HG03108 (cell line): ENCODE results near the gene ENTREP1.

ENCODE experiments used
- ATAC-seq: cut with Tn5 transposase; IDR thresholded peaks from one replicate; pipeline ENCODE4 v1.9.1; 2021; ENCODE audit warnings: moderate library complexity; ENCODE audit not compliant: unreplicated experiment

ENTREP1 gene

GRCh38 chr9:69363191-69363590 is 38.2 kb downstream of the ENTREP1 start:
- no peak for ATAC-seq

- ATAC-seq = no peak
These were observed 39.6 kb downstream of the ENTREP1 start for GRCh38 chr9:69364510-69365150.

- no peak for ATAC-seq
These were observed 45.4 kb downstream of the ENTREP1 start for GRCh38 chr9:69370430-69370829.

- ATAC-seq = no peak
These were observed 46.0 kb downstream of the ENTREP1 start for GRCh38 chr9:69371001-69371400.

DNA sequence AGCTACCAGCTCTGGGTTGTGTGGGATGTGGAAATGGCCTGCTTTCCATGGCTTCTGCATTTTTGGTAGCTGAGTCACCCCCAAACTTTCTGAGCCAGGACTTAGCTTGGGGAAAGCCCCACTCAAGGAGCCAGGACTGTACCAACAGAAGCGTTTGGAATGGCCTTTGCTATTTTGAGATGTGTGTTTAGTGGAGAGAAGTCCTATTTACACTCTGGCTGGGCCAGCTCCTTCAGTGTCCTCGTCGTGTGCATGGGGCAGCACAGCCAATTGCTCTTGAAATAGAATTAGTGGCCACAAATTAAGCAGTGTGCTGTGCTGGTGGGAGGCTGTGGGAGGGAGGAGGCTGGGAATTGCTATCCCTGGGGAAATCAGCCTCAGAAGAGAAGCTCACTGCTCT is 51.6 kb downstream of the ENTREP1 start:
- no peak for ATAC-seq

- ATAC-seq = no peak
These were observed 52.3 kb downstream of the ENTREP1 start for GRCh38 chr9:69377291-69377690.

DNA sequence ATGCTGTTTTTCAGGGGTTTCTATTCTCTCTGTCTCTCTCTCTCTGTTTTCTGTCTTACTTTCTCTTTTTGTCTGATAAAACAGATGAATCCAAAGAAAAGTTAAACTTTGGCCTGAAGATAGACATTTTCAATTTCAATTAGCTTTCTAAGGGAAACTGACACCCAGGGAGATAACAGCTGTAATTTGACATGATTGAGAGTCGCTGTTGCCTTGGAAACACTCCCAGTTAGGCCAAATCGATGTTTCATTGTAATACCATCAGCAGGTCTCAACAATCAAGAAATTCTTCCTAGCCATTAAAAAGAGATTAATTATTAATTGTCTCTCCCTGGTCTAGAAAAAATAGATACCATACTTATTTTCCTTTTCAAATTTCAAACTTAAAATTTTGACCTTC is 53.0 kb downstream of the ENTREP1 start:
- no peak for ATAC-seq

DNA sequence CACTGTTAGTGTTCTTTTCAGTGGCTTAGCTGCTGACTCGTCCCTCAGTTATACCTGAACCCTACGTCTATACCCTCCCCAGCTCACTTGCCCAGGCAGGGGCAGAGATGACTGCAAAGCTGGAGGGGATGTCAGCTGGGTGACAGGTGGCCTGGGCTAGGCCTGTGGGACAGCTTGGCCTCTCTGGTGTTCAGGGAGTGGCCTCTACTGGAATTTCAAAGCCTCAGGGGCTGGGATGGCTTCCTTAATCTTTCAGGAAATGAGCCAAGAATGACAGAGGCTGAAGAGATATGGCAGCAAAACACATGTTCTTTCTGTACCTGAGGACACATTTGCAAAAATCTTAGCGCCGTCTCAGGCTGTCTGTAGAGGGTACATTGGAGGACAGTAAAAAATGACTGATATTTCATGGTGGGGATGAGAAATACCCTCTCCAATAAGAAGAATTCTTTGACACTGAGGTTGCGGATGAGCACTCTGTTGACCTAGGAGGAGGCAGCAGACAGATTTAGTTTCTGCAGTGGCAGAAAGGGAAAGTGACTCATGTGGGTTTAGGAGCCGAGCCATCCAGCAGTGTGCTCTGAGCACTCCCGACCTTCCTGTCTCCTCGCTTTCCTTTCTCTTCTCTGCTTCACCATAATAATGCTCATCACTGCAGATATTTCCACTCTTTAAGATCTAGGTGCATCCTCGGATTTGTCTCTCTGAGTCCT is 54.4 kb downstream of the ENTREP1 start:
- ATAC-seq = no peak

GRCh38 chr9:69380301-69380700 is 55.3 kb downstream of the ENTREP1 start:
- ATAC-seq = no peak

DNA sequence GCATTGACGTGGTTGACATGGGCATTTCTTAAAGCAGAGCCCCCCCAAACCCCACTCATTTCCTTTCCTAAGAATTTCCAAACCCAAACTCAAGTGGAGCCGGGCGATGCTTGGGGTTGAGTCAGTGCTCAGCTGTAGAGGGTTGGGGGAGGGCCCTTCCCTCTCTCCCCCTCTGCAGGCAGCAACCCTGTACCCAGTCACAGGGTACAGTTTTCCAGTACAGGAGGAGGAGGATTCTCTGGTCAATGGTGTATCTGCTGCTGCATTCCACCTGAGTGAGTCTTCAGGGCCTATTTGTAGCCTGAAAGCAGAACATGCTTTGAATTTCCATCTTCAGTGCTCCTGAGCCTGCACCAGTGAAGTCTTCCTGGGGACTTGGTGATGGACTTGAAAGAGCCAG is 55.8 kb downstream of the ENTREP1 start:
- ATAC-seq = no peak

GRCh38 chr9:69382135-69382534 is 57.1 kb downstream of the ENTREP1 start:
- no peak for ATAC-seq

DNA sequence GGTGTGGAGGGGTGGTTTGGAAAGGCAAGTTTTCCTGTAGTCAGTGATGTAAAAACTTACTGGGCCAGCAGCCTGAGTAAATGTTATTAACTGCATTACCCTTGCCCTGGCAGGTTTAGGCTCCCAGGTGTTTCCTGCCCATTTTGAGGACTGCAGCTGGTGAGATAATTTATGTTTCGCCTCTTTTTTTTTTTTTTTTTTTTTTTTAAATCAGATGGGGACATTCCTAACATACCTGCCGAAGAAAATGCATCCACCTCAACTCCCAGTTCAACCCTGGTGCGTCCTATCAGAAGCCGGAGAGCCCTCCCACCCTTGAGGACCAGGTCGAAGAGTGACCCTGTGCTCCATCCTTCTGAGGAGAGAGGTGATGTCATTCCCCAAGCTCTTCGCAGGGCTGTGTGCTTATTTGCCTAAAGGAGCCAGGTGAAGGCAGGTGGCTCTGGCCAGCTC is 60.6 kb downstream of the ENTREP1 start:
- ATAC-seq = no peak

DNA sequence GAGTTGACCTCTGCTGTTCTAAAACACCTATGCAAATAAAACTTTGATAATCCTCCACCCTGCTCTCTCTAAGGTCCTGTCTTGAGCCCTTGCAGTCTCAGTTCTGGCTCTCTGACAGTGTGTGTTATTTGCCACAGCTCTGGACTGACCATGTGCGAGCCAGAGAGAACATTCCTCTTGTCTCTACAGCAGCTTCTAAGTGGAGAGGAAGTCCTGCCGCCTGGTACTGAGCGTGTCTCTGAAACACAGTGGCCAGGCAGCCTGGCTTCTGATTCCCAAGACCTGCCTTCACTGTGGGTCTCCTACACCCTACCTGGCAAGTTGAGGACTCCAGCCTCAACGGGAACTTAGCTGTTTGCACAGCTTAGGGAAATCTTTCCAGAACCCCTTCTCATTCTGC is 61.6 kb downstream of the ENTREP1 start:
- ATAC-seq = no peak

DNA sequence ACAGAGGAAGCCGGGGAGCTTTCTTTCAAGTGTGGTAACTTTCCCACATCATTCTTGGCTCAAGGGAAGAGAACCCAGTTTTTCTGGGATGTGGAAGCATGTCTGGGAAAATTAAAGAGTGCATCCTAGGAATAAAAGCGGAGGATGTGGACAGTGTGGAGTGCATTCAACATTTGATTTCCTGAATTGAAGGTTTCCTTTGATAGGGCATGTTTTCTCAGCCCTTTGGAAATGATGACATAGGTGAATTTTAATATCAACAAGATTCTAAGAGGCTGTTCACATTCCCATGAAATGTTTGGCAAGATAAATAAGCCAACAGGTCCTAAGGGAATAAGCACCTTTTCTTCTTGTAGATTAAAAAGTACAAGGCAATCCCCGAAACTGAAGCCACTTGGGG is 63.6 kb downstream of the ENTREP1 start:
- no peak for ATAC-seq

- no peak for ATAC-seq
These were observed 64.5 kb downstream of the ENTREP1 start for GRCh38 chr9:69389437-69389995.

GRCh38 chr9:69391487-69391886 is 66.5 kb downstream of the ENTREP1 start:
- ATAC-seq = no peak

DNA sequence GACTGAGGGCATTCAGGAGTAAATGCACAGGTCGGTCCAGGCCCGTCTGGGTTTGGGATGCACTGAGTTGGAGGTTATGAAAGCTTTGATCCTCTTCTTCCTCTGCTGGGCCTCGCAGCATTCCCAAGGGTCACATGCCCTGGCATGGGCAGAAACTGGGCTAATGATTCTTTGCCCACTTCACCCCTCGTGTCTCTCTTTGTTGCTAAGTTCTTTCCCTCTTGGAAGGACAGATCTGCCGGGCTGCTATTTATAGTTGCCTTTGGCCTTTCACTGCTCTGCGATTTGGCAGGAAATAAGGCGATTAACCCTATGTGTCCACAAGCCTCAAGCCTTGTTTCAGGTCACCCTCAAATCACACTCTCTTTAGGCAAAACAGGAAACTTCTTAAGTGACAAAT is 66.9 kb downstream of the ENTREP1 start:
- no peak for ATAC-seq

GRCh38 chr9:69392826-69393225 is 67.8 kb downstream of the ENTREP1 start:
- no peak for ATAC-seq

- no peak for ATAC-seq
These were observed 68.4 kb downstream of the ENTREP1 start for GRCh38 chr9:69393425-69393824.

DNA sequence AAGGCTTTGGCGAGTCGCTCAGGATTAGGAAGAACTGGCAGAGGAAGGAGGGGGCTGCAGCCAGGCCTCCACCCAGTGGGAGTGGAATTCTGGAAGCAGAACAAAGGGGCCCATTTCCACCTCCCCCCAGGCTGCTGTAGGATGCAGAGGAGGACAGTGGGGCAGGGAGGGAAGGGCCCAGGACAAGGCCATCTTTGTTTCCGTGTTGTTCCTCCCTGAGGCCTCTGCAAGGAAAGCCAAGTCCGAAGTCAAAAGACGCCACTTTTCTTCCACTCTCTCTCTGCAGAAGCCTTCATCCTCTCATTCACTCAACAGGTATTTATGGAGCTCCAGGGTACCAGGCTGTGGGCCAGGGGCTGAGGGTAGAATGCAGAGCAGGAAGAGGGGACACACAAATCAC is 70.7 kb downstream of the ENTREP1 start:
- ATAC-seq = no peak

DNA sequence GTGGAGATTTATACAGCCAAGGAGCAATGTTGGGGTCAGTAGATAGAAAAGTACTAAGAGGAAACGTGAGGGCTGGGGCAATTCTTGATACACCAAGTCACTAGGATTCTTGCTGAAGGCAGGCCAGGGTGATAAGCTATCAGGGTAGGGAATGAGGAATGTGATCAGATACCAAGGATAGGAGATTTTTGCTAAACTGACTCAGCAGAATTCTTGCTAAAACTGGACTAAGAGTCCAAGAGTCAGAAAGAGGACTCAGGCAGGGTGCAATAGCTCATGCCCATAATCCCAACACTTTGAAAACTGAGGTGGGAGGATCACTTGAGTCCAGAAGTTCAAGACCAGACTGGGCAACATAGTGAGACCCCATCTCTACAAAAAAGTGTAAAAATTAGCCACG is 71.7 kb downstream of the ENTREP1 start:
- ATAC-seq = no peak
